Hematopoietic multipotent progenitor cell treated with erythropoietin and hydrocortisone succinate and interleukin-3 and kit ligand, for 4 days (in vitro differentiated cells): ENCODE measurements around the gene OGFOD2.
A peak's percentile ranks its signal among the peaks of the same experiment; 100 is the strongest.

Source experiments
- DNase-seq: peaks from one replicate; pipeline ENCODE4 v3.0.0-alpha.2; 2015

The OGFOD2 gene

DNA sequence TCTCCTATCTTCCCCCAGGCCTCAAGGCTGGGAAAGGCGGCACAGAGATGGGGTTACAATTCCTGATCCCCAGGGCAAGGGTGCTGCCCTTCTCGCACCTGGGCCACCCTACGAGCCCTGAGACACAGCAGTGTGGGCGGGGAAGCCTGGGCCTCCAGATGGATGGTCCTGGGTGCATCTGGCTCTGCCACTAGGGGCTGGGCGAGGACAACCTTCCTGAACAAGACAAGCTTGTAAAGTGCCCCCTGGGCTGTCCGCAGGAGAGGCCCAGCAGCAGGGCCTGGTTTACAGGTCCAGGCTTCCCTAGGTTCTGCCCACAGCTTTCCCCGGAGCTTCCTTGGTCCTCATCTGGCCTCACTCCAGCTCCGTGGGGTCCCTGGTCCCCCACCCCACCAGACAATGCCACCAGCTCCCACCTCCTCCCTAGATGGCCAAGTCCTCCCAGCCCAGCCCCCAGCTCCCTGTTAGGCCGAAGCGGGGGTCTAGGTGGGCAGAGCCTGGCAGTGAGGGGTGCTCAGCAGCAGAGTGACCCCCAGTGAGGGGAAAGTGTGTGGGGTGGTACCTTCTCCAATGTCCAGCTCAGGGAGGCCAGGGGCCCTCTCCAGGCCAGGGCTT lies 14.3 kb downstream of the OGFOD2 start:
- DNase-seq: no peak

DNA sequence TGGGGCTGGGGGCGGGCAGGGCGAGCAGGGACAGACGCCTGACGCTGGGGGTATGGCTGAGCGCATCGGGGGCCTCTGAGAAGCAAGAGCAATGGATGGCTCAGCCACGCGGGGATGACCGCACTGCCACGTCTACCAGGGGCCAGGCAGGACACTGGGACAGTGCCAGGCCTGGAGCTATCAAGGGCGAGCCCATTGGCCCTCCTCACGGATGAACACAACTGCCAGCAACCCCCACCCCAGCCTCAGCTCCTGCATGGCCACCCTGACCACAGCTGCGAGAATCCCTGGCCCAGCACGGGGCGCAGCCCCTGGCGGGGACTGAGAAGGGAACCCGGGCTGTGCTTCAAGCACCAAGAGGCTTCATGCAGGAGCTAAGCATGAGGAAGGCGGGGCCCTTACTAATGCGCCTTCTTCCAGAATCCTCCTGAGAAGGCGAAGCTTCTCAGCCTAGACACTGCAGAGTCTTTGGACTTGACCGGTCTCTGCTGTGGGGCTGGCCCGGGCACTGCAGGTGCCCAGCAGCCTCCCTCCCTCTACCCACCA lies 14.9 kb downstream of the OGFOD2 start:
- no peak for DNase-seq

DNA sequence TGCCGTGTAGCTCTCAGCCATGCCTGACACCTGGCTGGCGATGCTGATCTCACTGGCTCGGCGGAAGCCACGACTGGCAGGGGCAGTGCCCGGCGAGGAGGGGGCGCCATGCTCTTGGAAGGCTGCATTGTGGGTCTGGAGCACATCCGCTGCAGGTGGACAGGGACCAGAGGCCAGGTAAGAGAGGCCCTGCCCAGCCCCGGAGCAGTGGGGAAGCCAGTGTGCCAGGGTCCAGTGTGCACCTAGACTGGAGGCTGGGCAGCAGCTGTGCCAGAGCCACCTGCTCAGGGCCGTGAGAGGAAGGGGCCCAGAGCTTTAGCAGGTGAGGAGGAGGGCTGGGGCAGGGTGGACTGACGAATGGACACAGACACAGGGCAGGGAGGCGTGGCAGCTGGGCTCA lies 15.5 kb downstream of the OGFOD2 start:
- DNase-seq: no peak

DNA sequence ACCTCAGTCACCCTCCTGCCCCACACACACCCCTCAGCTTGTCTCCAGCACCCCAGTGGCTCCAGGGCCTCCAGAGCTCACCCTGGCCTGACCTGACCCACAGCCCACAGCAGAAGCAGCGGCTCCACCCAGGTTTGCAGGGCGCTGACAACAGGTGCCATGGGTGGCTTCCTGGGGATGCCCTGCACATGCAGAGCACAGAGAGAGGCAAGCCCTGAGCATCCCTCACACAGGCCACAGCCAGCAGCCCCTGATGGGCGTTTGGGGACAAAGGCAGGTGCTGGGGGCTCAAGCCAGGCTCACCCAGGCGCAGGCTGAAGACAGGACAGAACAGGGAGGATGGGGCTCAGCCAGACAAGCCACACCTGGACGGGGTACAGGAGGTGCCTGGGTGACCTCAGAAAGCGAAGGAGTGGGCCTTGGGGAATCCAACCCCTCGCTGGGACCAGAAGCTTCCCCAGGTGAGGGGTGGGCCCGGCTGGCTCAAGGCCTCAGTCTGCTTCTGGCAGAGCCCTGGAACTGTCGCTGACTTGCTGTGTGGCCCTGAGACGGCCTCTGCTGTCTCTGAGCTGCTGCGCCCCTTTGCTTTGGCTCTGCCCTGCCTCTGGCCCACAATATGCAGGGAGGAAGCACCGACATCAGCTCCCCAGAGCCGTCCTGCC lies 16.0 kb downstream of the OGFOD2 start:
- DNase-seq: no peak

DNA sequence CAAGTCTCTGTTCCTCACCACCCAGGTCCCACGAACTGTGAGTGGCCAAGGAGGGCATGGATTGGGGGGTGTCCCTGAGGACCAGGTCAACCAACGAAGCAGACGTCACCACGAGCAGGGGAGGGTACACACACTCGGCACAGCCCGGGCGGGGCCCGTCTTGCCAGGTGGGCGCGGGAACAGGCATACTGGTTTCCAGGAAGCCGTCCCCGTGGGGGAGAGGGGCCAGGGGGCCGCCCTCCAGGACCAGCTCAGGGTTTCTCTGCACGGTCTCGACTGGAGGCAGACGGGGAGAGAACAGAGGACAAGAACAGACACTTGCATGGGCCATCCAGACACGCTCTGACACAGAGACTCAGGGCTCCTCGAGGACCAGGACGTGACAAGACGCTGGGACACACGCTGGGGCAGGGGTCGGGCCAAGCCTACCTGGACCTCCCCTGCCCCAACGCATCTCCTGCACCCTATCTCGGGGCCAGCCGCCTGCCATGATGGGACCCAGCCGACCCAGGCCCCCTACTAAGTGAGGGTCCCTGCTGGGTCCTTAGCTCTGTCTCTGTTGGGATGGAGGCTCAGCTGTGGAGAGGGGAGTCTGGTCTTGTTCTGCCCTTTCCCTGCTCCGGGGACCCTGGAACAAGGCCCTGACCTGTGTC lies 16.7 kb downstream of the OGFOD2 start:
- DNase-seq: no peak

DNA sequence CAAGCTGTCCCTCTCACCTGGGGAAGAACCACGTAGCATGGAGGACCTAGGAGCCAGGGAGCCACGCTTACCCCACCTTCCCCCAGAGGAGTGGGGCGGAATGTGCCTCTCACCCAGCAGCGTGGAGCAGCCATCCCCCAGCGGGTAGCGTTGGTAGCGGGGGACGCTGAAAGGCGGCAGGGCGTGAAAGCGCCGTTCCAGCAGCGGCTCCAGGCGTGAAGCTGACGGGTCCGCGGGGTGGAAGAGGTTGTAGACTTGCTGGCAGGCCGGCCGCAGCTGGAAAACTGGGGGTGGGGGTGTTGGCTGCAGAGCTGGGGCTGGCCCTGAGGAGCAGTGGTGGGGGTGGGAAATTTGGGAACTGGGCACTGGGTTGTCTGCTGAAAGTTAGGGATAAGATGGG lies 17.3 kb downstream of the OGFOD2 start:
- DNase-seq: no peak

DNA sequence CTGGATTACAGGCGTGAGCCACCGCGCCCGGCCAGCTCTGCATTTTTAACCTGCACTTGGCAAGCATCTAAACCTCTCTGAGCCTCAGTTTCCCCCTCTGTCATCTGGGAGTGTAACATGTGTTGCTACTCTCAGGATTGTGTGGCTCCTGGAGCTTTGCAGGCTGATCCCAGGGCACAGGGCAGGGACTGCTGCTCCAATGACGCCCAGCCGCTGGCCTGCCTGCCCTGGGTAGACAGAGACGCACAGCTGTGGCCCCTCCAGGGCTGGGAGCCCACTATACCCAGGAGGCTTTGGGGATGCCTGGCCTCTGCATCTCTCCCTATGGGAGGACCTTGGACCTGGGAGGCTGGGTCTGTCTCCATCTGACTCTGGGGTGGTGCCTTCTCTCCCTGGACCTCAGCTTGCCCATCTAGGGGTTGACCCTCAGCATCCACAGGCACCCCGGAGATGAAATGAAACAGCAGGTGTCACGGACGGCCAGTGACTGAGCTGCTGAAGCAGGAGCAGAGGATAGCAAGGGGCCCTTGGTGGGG lies 19.2 kb downstream of the OGFOD2 start:
- no peak for DNase-seq

DNA sequence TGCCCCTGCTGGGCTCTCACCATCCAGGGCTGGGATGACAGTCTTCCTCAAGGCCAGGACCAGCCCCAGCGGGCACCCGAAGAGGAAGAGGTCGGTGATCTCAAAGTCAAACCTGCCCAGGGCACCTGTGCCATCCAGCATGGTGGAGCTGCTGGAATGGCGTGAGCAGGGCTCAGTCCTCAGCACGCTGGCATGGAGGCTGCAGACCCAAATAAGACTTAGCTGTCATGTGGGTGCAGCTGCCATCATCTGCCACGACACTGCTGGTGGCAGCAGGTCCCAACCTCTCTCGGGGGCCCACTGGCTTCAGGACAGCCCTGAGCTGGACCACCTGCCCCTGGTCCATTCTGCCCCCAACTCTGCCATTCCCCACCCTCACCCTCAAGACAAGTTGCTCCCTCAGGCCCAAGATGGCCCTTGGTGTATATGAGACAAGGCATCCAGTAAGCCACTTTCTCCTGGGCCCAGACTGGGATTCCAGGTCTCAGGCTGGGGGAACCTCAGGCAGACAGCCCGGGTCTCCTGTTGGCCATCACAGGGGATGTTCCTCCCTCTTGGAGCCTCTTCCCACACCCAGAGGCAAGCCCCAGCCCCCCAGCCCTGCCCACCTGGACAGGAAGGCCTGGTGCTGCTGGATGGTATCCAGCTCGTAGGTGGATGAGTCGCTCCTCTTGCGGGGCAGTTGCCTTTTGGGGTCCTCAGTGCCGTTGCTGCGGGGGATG lies 19.9 kb downstream of the OGFOD2 start:
- DNase-seq: no peak

DNA sequence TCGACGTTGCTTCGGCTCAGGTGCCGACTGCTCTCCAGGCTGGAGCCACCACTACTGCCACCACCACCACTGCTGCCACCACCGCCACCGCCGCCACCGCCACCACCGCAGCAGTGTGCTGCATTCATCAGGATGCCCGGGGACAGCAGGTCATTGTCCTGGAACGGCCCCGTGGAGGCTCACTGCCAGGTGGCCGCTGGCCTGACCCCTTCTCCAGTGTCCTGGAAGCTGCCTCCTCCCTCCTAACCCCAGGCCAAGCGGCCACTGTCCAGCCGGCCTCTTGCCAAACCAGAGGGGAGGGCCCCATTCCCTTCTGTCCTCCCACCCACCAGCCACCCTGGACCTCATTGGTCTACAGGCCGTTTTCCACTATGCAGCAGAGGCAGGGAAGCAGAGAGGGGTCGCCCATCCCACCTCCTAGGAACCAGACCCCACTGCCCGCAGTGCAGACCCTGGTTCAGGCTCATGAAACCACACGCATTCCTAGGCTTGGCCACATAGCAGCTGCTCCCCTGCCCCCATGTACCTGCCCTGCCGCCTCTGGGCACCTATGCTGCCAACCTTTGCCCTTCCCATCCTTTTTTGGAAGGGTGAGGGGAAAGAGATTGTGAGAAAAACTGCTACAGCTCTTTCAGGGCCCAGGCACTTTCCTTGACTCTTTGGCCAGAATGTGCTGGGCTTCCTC lies 20.6 kb downstream of the OGFOD2 start:
- no peak for DNase-seq

DNA sequence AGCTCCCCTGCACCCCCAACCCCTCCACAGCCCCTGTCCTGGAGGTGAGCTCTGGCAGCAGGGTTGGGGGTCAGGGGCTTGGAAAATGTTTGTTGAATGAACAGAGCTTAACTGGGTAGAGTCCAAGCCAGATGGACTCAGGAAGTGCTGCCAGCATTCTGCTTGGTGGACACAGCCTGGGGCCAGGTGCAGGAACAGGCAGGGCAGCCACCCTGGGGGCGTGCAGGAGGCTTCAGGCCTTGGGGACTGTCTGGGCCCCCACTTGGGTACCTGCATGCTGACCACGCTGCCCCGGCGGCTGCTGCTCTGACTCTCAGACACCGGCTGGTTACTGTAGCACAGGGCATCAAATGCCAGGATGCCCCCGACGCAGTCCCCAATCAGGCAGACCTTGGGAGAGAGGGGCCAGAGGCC lies 21.2 kb downstream of the OGFOD2 start:
- no peak for DNase-seq

DNA sequence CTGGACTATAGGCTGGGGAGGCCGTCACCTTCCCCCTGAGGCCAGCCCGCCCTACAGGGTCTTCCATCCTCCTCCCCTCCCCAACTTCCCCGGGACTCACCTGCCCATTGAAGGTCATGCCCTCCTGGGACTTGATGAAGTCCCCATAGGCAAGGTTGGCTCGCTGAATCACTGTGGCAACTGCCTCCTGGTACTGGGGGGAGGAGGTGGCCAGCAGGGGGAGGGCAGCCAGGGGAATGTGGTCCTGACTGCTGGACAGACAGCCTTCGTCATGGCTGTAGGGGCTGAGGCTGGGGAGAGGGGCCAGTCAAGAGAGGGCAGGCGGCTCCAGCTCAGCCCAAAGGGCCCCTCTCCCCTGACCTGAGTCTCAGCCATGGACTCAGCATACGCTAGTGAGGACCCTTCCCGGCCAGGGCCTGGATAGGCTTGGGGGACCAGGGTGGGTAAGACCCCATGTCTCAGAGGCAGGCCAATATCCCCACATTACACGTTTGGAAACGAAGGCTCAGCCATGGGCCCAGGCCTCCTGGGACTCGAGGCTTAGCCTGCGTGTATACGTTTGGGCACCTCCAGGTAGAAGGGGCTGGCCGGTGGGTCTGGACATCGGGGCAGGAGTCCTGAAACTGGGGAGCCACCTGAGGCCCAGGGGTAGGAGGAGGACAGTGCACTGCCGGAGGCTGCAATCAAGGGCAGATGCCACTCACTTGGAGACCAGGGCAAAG lies 21.7 kb downstream of the OGFOD2 start:
- no peak for DNase-seq

DNA sequence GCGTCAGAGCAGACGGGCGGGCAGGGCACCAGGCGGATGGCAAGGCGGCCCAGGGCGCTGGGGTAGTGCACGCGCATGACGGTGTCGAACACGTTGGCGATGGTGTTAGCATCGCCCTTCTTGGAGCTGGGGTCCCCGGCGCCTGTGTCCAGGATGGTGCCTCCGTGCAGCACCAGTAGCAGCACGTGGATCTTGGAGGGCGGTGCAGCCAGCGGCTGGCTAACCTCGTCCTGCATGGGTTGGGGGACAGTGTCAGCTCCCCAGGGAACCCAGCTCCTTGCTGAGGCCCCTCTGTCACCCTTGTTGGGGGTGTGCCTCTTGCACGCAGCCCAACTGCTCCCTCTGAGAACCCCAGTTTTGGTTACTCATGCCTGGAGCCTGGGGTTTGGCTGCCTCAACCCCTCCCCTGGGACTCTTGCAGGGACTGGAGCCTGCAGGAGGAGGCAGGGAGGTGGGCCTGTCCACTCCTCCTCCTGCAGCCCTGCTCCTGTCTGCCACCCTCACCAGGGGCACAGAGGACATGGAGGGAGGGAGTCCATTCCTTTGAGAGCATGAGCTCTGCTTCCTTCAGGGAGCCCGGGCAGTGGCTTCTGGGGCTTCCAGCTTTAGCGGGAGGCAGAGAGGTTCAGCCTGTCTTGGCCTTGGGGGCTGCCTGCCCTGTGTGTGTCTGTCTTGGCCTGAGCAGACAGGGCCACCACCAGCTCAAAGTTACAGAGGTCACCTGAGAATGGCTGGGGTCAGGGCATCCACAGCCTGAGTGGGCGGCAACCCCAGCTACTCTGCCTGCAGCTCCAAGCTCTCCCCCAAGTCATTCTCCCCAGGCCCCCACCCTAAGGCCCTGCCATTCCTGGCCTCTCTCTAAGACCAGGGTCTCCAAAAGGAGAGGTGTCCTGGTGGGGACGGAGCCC lies 22.6 kb downstream of the OGFOD2 start:
- DNase-seq: no peak

DNA sequence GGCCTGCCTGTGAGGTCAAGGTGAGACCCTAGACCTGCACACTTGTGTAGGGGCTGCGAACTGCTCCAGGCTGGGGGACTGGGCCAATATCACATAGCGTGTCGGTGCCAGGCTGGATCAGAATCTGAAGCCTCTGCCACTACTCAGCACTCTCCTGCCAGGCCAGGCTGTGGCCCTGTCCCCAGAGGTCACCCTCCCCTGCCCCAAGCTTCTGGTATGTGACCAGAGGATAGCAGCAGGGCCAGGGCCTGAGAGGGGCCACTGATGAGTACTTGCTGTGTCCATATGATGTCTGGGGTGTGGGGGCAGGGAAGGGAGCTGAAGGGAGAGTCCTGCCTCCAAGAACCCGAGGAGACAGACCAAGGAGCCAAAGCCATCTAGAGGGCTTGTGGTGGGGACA lies 23.3 kb downstream of the OGFOD2 start:
- no peak for DNase-seq

DNA sequence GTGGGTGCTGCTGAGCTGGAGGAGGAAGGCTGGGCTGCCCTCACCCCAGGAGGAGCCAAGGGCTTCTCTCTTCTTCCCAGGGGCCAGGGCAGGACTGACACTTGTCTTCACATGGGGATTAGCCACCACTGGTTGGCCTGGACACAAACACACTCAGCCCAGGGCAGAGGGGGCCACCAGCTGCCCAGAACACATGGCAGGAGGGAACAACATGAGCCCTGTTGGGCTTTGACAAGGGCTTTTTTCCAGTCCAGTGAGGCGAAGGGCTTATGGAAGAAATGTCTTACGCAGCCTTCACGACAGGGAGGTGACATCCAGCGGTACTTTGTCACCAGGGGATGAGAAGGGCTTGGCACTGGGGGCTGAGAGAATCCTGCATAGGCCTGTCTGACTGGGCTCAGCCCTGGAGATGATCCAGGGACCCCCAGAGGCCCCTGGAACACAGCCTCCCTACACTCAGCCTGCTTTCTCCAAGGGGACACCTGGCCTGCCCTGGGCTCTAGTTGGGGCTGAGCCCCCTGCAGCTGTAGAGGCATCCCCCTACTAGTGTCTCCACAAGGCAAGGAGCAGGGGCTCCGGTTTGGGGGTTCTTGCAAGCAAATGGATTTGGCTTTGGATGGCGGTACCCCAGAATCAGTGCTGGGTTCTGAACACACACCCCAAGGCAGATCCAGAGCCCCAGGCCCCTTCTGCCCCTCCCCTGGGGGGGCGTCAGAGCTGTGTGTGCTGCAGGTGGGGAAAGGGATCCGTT lies 24.3 kb downstream of the OGFOD2 start:
- DNase-seq: no peak

DNA sequence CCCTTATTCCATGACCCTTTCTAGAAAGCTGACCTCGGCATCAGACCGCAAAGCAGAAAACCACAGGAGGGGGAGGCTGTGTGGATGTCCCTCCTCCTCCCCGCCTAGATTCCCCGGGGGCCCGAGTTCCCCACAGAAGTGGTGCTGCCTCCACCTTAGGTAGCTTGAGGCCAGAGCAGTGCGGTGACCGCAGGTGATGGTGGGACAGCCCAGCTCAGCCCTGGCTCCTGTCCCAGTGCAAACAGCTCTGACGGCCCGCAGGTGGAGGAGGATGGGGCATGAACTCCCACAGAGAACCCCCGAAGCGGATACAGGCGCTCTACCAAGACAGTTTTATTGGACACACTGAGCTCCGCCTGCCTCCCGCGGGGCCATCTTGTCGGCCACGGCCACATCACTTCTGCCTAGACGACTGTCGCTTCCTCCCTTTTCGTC lies 25.0 kb downstream of the OGFOD2 start:
- peak; percentile 50 for DNase-seq

DNA sequence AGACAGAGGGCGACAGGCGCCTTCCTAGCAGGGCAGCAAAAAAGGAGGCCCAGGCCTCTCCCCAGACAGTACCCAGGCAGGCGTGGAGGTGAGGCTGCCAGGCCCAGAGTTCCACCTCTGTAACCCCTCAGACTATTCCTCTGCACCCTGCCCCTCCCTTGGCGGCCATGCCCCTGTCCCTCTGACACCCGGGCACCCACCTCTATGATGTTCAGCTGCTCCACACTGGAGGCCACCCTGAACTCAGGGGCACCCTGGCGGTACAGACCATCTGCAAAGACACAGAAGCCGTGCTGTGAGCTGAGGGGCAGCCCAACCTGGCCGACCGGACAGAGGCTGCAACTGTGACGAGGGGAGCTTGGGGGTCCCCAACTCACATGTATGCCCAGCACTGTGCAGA lies 25.5 kb downstream of the OGFOD2 start:
- no peak for DNase-seq

DNA sequence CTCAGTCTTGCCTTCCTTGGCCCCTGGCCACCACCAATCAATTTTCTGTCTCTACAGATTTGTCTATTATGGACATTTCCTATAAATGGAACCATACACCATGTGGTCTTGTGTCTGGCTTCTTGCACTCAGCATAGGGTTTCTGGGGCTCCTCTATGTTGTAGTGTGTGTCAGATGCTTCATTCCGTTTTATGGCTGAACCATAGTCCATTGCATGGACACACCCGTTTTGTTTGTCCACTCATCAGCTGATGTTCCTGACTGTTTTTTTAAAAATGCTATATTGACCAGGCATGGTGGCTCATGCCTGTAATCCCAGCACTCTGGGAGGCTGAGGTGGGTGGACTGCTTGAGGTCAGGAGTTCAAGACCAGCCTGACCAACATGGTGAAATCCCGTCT lies 26.4 kb downstream of the OGFOD2 start:
- DNase-seq: no peak

DNA sequence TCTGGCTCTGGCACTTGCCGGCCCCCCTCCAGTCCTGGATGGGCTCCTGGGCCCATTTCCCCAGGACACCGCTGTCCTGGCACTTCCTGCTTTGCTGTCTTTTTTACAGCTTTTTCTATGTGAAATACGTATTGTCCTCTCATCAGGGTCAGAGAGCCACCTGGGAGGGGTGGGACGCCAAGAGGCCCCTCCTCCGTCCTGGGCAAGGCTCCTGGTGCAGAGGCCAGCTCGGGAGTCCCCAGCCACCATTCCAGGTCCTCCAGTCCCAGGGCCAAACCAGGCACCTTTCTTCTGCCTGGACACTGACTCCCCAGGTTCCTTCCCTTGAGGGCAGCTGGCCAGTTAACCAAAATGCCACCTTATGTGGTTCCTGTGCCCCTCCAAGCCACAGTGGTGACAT lies 28.2 kb downstream of the OGFOD2 start:
- no peak for DNase-seq

DNA sequence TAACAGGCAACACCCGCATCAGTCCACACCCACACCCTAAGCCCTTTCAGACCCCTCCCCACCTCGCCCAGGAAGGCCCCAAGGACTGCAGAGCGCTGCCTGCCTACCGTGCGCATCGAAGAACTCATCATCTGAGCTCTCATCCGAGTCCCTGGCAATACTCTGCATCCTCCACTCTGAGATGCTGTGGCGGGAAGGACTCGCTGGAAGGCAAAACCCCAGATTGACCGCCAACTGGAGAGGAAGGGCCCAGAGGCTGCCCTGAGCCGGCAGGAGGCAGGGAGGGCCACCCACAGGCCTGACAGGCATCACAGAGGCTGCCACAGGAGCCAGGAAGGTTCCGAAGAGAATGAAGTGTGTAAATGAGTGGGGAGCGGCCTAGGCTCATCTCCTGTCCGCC lies 29.2 kb downstream of the OGFOD2 start:
- no peak for DNase-seq

DNA sequence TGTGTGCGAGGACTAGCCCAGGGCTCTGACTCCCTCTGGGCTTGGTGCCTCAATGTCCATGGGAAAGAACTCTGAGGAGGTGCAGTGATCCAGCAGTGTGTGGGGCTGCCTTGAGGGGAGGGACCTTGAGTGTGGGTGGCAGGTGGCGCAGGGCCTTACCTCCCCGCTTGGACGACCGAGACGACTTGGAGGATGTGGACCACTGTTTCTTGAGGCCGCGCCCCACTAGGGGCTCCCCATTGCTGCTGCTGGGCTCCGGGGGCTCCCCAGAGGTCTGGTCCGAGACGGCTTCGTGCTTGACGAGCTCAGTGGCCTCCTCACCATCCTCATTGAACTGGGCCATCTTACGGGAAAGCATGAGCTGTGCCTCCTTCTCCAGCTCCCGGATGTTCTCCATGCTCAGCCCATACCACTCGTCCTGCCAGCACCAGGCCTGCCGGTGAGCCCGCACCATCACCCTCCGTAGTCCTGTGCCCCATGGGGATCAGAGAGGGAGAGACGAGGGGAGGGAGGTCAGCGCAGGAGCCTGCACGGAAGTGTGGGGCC lies 30.1 kb downstream of the OGFOD2 start:
- no peak for DNase-seq
